HepG2 (cell line): ENCODE measurements around the gene GRIN2D. TPM values are rescaled to one million over a fixed set of nuclear protein-coding genes. Genes with fewer than 3 reads are reported as not detected.
A peak's percentile ranks its signal among the peaks of the same experiment; 100 is the strongest.

Experiments
- CREB3 ChIP-seq: sonication (generic); formaldehyde crosslinking; IDR thresholded peaks from 2 replicates; pipeline ENCODE4 v1.5.0; 2020; ENCODE audit warnings: missing genetic modification reagents
- FOSL1 ChIP-seq: sonication (generic); formaldehyde crosslinking; IDR thresholded peaks from 2 replicates; pipeline ENCODE4 v1.9.0; 2021; ENCODE audit warnings: missing genetic modification reagents, borderline replicate concordance
- FOXP1 ChIP-seq, 2 experiments: fragments of 450-650 bp in 1 of 2; IDR thresholded peaks; 2 replicates each; pipeline ENCODE4 v1.6.1; 2017 to 2018; ENCODE audit warnings: antibody characterized with exemption in 1 of 2
- JUNB ChIP-seq: sonication (generic); formaldehyde crosslinking; IDR thresholded peaks from 2 replicates; pipeline ENCODE4 v1.8.0; 2022; ENCODE audit warnings: missing genetic modification reagents, mild to moderate bottlenecking, borderline replicate concordance
- KLF13 ChIP-seq: sonication (generic); formaldehyde crosslinking; IDR thresholded peaks from 2 replicates; pipeline ENCODE4 v1.4.0; 2020; ENCODE audit warnings: mild to moderate bottlenecking, missing genetic modification reagents
- MATR3 ChIP-seq: sonication (generic); formaldehyde crosslinking; IDR thresholded peaks from 2 replicates; pipeline ENCODE4 v1.4.0; 2020; ENCODE audit warnings: missing genetic modification reagents
- REXO4 ChIP-seq: sonication (generic); formaldehyde crosslinking; IDR thresholded peaks from 2 replicates; pipeline ENCODE4 v1.8.0; 2022; ENCODE audit warnings: missing genetic modification reagents, mild to moderate bottlenecking, borderline replicate concordance
- SAFB2 ChIP-seq: sonication (generic); formaldehyde crosslinking; IDR thresholded peaks from 2 replicates; pipeline ENCODE4 v1.5.1; 2020; ENCODE audit warnings: missing genetic modification reagents, low read depth, mild to moderate bottlenecking, borderline replicate concordance
- SAP130 ChIP-seq: IDR thresholded peaks from 2 replicates; pipeline ENCODE4 v1.6.1; 2016; ENCODE audit warnings: low read depth
- SMAD1 ChIP-seq: sonication (generic); formaldehyde crosslinking; IDR thresholded peaks from 2 replicates; pipeline ENCODE4 v1.4.0; 2020; ENCODE audit warnings: missing genetic modification reagents, low read depth, mild to moderate bottlenecking, borderline replicate concordance
- STAT5B ChIP-seq: sonication (generic); formaldehyde crosslinking; IDR thresholded peaks from 2 replicates; pipeline ENCODE4 v1.4.0; 2020; ENCODE audit warnings: missing genetic modification reagents
- TCF7L2 ChIP-seq: IDR thresholded peaks from 2 replicates; pipeline ENCODE4 v1.6.1; 2011; ENCODE audit warnings: mild to moderate bottlenecking, low read depth, low read length, moderate library complexity
- ZBTB8A ChIP-seq: sonication (generic); formaldehyde crosslinking; IDR thresholded peaks from 2 replicates; pipeline ENCODE4 v1.4.0; 2020; ENCODE audit warnings: mild to moderate bottlenecking, low read depth, missing genetic modification reagents, borderline replicate concordance
- ZNF446 ChIP-seq: sonication (generic); formaldehyde crosslinking; IDR thresholded peaks from 2 replicates; pipeline ENCODE4 v1.5.0; 2020; ENCODE audit warnings: mild to moderate bottlenecking, missing genetic modification reagents
- ZNF496 ChIP-seq: sonication (generic); formaldehyde crosslinking; IDR thresholded peaks from 2 replicates; pipeline ENCODE4 v1.8.1; 2023; ENCODE audit warnings: mild to moderate bottlenecking, moderate library complexity, missing genetic modification reagents; ENCODE audit not compliant: insufficient replicate concordance
- ZNF709 ChIP-seq: sonication (generic); formaldehyde crosslinking; IDR thresholded peaks from 2 replicates; pipeline ENCODE4 v1.5.0; 2020; ENCODE audit warnings: mild to moderate bottlenecking, missing genetic modification reagents
- ZNF737 ChIP-seq: sonication (generic); formaldehyde crosslinking; IDR thresholded peaks from 2 replicates; pipeline ENCODE4 v1.5.0; 2020; ENCODE audit warnings: missing genetic modification reagents, mild to moderate bottlenecking, borderline replicate concordance
- ZNF773 ChIP-seq: sonication (generic); formaldehyde crosslinking; IDR thresholded peaks from 2 replicates; pipeline ENCODE4 v1.4.0; 2020; ENCODE audit warnings: missing genetic modification reagents, borderline replicate concordance
- polyA plus RNA-seq, 8 experiments: library from polyadenylated mRNA; depleted of rRNA in 3 of 8; stranded (reverse) in 7 of 8; unstranded in 1 of 8; fragments of >200 nt; fragmentation: Illumina TruSeq in 4 of 8; extraction: Trizol in 4 of 8; gene quantifications; 2 replicates each; pipeline versions ENCODE4 v1.2.1 to v1.2.3, GENCODE V29; 2011 to 2016; ENCODE audit warnings: low read depth in 4 of 8, missing spikeins in 1 of 8, mixed read lengths in 1 of 8; ENCODE audit not compliant: insufficient read depth in 1 of 8
- total RNA-seq, 5 experiments: library from RNA; depleted of rRNA; stranded (reverse); fragments of >200 nt; fragmentation: Illumina TruSeq; extraction: Trizol; gene quantifications; 2 replicates each; pipeline ENCODE4 v1.2.3, GENCODE V29; 2016; ENCODE audit warnings: low read depth in 1 of 5
- TF ChIP-seq, protein P1 (sequence below): sonication (generic); formaldehyde crosslinking; conservative IDR thresholded peaks from 2 replicates; pipeline ENCODE4 v1.8.0; 2022; ENCODE audit warnings: missing genetic modification reagents
- TF ChIP-seq, protein P2 (sequence below): sonication (generic); formaldehyde crosslinking; IDR thresholded peaks from 2 replicates; pipeline ENCODE4 v1.8.0; 2022; ENCODE audit warnings: missing genetic modification reagents, low read depth, mild to moderate bottlenecking, borderline replicate concordance
- TF ChIP-seq, protein P3 (sequence below): sonication (generic); formaldehyde crosslinking; IDR thresholded peaks from 2 replicates; pipeline ENCODE4 v1.4.0; 2020; ENCODE audit warnings: missing genetic modification reagents
- TF ChIP-seq, protein P4 (sequence below): sonication (generic); formaldehyde crosslinking; IDR thresholded peaks from 2 replicates; pipeline ENCODE4 v1.9.0; 2022; ENCODE audit warnings: missing genetic modification reagents, mild to moderate bottlenecking, borderline replicate concordance

Gene GRIN2D
- total and polyA plus RNA-seq, 2 of the 13 experiments (the other 11 are each of a cell fraction or from before 2014, with no cell fraction given), result 0.02 to 0.13 TPM

DNA sequence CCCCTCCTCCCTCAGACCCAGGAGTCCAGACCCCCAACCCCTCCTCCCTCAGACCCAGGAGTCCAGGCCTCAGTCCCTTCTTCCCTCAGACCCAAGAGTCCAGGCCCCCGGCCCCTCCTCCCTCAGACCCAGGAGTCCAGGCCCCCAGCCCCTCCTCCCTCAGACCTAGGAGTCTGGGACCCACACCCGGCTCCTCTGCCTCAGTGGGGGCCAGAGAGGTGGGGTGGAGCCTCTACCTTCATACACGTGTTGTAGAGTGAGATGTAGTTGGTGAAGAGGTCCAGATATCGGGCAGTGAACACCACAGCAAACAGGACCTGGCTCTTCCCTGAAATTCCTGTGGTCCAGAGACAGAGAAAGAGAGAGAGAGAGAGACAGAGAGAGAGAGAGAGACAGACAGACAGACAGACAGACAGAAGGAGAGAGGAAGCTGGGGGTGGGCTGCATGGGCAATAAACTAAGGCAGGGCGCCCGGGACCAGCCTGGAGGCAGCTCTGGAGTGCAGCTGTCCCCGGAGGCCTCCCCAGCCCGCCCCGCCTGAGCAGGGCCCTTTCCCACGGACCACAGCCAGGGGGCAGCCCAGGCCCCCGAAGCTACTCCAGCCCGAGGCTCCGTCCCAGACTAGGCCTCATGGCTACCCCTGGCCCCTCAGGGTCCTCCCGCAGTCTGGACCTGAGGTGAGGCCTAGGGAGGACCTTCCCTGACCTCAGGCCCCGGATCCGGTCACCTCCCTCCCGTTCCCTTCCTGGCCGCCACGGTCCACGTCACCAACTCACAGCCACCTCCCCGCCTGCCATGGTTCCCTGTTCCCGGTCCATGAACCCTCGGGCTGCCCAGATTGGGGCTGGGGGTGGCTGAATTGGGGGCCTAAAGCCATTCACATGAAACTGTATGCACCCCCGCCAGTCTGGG is 3.0 kb upstream of the GRIN2D start (continued):
- TF ChIP-seq, protein P1, sequence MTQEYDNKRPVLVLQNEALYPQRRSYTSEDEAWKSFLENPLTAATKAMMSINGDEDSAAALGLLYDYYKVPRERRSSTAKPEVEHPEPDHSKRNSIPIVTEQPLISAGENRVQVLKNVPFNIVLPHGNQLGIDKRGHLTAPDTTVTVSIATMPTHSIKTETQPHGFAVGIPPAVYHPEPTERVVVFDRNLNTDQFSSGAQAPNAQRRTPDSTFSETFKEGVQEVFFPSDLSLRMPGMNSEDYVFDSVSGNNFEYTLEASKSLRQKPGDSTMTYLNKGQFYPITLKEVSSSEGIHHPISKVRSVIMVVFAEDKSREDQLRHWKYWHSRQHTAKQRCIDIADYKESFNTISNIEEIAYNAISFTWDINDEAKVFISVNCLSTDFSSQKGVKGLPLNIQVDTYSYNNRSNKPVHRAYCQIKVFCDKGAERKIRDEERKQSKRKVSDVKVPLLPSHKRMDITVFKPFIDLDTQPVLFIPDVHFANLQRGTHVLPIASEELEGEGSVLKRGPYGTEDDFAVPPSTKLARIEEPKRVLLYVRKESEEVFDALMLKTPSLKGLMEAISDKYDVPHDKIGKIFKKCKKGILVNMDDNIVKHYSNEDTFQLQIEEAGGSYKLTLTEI (CRISPR knock-in tag), result no peak
- 0 out of 2 replicates have a peak, but pooled peaks have one; percentile 69 for TF ChIP-seq ZNF773 (CRISPR knock-in tag)
- no peak for TF ChIP-seq ZNF496 (CRISPR knock-in tag)
- TF ChIP-seq, protein P2, sequence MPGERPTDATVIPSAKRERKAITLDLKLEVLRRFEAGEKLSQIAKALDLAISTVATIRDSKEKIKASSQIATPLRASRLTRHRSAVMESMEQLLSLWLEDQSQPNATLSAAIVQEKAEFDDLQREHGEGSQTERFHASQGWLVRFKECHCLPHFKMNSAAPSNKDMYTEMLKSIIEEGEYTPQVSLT (CRISPR knock-in tag), result no peak
- TF ChIP-seq, protein P3, sequence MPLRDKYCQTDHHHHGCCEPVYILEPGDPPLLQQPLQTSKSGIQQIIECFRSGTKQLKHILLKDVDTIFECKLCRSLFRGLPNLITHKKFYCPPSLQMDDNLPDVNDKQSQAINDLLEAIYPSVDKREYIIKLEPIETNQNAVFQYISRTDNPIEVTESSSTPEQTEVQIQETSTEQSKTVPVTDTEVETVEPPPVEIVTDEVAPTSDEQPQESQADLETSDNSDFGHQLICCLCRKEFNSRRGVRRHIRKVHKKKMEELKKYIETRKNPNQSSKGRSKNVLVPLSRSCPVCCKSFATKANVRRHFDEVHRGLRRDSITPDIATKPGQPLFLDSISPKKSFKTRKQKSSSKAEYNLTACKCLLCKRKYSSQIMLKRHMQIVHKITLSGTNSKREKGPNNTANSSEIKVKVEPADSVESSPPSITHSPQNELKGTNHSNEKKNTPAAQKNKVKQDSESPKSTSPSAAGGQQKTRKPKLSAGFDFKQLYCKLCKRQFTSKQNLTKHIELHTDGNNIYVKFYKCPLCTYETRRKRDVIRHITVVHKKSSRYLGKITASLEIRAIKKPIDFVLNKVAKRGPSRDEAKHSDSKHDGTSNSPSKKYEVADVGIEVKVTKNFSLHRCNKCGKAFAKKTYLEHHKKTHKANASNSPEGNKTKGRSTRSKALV, result peak; percentile 48; the same call in 1 of the 2 replicates
- TF ChIP-seq CREB3, result no peak
- no peak for TF ChIP-seq JUNB (CRISPR knock-in tag)
- no peak for TF ChIP-seq STAT5B (CRISPR knock-in tag)
- no peak for TF ChIP-seq ZBTB8A (CRISPR knock-in tag)
- no peak for TF ChIP-seq MATR3
- TF ChIP-seq KLF13 (CRISPR knock-in tag), result no peak
- peak; percentile 72 for TF ChIP-seq SAP130 (CRISPR knock-in tag)
- TF ChIP-seq REXO4 (CRISPR knock-in tag), result no peak
- TF ChIP-seq, protein P4, sequence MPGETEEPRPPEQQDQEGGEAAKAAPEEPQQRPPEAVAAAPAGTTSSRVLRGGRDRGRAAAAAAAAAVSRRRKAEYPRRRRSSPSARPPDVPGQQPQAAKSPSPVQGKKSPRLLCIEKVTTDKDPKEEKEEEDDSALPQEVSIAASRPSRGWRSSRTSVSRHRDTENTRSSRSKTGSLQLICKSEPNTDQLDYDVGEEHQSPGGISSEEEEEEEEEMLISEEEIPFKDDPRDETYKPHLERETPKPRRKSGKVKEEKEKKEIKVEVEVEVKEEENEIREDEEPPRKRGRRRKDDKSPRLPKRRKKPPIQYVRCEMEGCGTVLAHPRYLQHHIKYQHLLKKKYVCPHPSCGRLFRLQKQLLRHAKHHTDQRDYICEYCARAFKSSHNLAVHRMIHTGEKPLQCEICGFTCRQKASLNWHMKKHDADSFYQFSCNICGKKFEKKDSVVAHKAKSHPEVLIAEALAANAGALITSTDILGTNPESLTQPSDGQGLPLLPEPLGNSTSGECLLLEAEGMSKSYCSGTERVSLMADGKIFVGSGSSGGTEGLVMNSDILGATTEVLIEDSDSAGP, result peak; percentile 77
- no peak for TF ChIP-seq FOSL1 (CRISPR knock-in tag)
- TF ChIP-seq SMAD1 (CRISPR knock-in tag), result no peak
- peak; percentile 90 for TF ChIP-seq ZNF446
- no peak for TF ChIP-seq TCF7L2
- TF ChIP-seq ZNF709 (CRISPR knock-in tag), result no peak; the same call in 1 of the 2 replicates
- no peak for TF ChIP-seq SAFB2 (CRISPR knock-in tag)
- TF ChIP-seq ZNF737 (CRISPR knock-in tag), result no peak
- no peak for TF ChIP-seq FOXP1 (IDR thresholded peaks at IDR 0.05)
- no peak for TF ChIP-seq FOXP1 (CRISPR knock-in tag; IDR thresholded peaks at IDR 0.05)
